ENCODE data around the gene C10orf95.
A peak's percentile ranks its signal among the peaks of the same experiment; 100 is the strongest.

C10orf95 gene

GRCh38 chr10:102413806-102414561, 37.4 kb downstream of the C10orf95 start:
- no peak for DNase-seq

GRCh38 chr10:102413053-102413705, 38.2 kb downstream of the C10orf95 start:
- DNase-seq, result no peak

GRCh38 chr10:102412293-102412692, 39.0 kb downstream of the C10orf95 start:
- DNase-seq, result no peak

GRCh38 chr10:102411341-102412255, 39.7 kb downstream of the C10orf95 start:
- no peak for DNase-seq

GRCh38 chr10:102410429-102411073, 40.8 kb downstream of the C10orf95 start:
- no peak for DNase-seq

- no peak for DNase-seq
Measured at GRCh38 chr10:102409604-102410428, 41.5 kb downstream of the C10orf95 start.

GRCh38 chr10:102408728-102409603, 42.4 kb downstream of the C10orf95 start:
- peak; percentile 37 for DNase-seq

- DNase-seq, result peak; percentile 45
Measured at GRCh38 chr10:102408131-102408727, 43.1 kb downstream of the C10orf95 start.

- peak; percentile 36 for DNase-seq
Measured at GRCh38 chr10:102407425-102408130, 43.8 kb downstream of the C10orf95 start.

- DNase-seq, result no peak
Measured at GRCh38 chr10:102406815-102407214, 44.5 kb downstream of the C10orf95 start.

GRCh38 chr10:102405632-102406031, 45.7 kb downstream of the C10orf95 start:
- no peak for DNase-seq

GRCh38 chr10:102405108-102405571, 46.2 kb downstream of the C10orf95 start:
- DNase-seq, result no peak

- DNase-seq, result no peak
Measured at GRCh38 chr10:102404361-102405107, 46.8 kb downstream of the C10orf95 start.

- DNase-seq, result no peak
Measured at GRCh38 chr10:102403115-102403514, 48.2 kb downstream of the C10orf95 start.

GRCh38 chr10:102402512-102402896, 48.8 kb downstream of the C10orf95 start:
- no peak for DNase-seq

GRCh38 chr10:102401735-102402511, 49.4 kb downstream of the C10orf95 start:
- DNase-seq, result no peak

- DNase-seq, result no peak
Measured at GRCh38 chr10:102401342-102401654, 50.0 kb downstream of the C10orf95 start.

Measured in inflammatory macrophage treated with lipopolysaccharide for 4 hours (primary cell).